CD14-positive monocyte (primary cell): ENCODE data around the gene SCRN2. TPM values are rescaled to one million over a fixed set of nuclear protein-coding genes. Genes with fewer than 3 reads are reported as not detected.

Source experiments
- DNase-seq, 3 donors: peaks; one replicate each; pipeline ENCODE4 v3.0.0-alpha.2; 2011 to 2022
- H2AFZ ChIP-seq: 2 replicates; pipeline ENCODE4 v1.6.0; 2012; ENCODE audit warnings: mild to moderate bottlenecking, low read depth, low read length, inconsistent platforms; ENCODE audit not compliant: insufficient read depth, poor library complexity, severe bottlenecking
- H3K27ac ChIP-seq, 2 donors: 1 replicate in 1 of 2; 2 replicates in 1 of 2; pipeline ENCODE4 v1.5.1; 2012 to 2013; ENCODE audit warnings: low read length in 2 of 2, control low read depth in 1 of 2, inconsistent platforms in 1 of 2, low read depth in 1 of 2, mild to moderate bottlenecking in 1 of 2
- H3K27me3 ChIP-seq, 2 donors: one replicate each; pipeline versions ENCODE4 v1.6.0 to v1.6.1; 2011 to 2013; ENCODE audit warnings: low read length in 2 of 2; ENCODE audit not compliant: control insufficient read depth in 2 of 2, insufficient read depth in 2 of 2
- H3K36me3 ChIP-seq, 2 donors: replicated peaks in 1 of 2; 1 replicate in 1 of 2; 2 replicates in 1 of 2; pipeline versions ENCODE4 v1.5.1 to v1.6.1; 2012 to 2013; ENCODE audit warnings: low read length in 2 of 2, control low read depth in 1 of 2, inconsistent platforms in 1 of 2, mild to moderate bottlenecking in 1 of 2; ENCODE audit not compliant: insufficient read depth in 2 of 2, control insufficient read depth in 1 of 2
- H3K4me1 ChIP-seq, 2 donors: 1 replicate in 1 of 2; 2 replicates in 1 of 2; pipeline versions ENCODE4 v1.5.1 to v1.6.1; 2012 to 2013; ENCODE audit warnings: low read length in 2 of 2, control low read depth in 1 of 2, inconsistent platforms in 1 of 2, mild to moderate bottlenecking in 1 of 2, moderate library complexity in 1 of 2; ENCODE audit not compliant: insufficient read depth in 2 of 2, control insufficient read depth in 1 of 2
- H3K4me2 ChIP-seq: replicated peaks from 2 replicates; pipeline ENCODE3; 2012; ENCODE audit warnings: low read length, moderate library complexity, mild to moderate bottlenecking; ENCODE audit not compliant: poor library complexity, severe bottlenecking; ENCODE audit errors: extremely low read depth
- H3K4me3 ChIP-seq, 3 experiments: fragments of 200-600 bp in 1 of 3; sonication (generic) in 1 of 3; replicated peaks in 1 of 3; 1 replicate in 2 of 3; 2 replicates in 1 of 3; pipeline ENCODE4 v1.5.1; 2011 to 2013; ENCODE audit warnings: low read length in 3 of 3, mild to moderate bottlenecking in 3 of 3, control low read depth in 2 of 3, low read depth in 2 of 3, inconsistent platforms in 1 of 3, moderate library complexity in 1 of 3
- H3K79me2 ChIP-seq: 2 replicates; pipeline ENCODE4 v1.6.0; 2012; ENCODE audit warnings: mild to moderate bottlenecking, control low read depth, inconsistent platforms, low read length, moderate library complexity; ENCODE audit not compliant: insufficient read depth
- H3K9ac ChIP-seq: 2 replicates; pipeline ENCODE4 v1.6.0; 2017; ENCODE audit warnings: low read length, mild to moderate bottlenecking; ENCODE audit not compliant: insufficient read depth, poor library complexity, severe bottlenecking
- H3K9me3 ChIP-seq, 2 donors: replicated peaks in 1 of 2; 1 replicate in 1 of 2; 2 replicates in 1 of 2; pipeline versions ENCODE4 v1.5.1 to v1.6.1; 2012 to 2013; ENCODE audit warnings: low read length in 2 of 2, control low read depth in 1 of 2; ENCODE audit not compliant: control insufficient read depth in 1 of 2, insufficient read depth in 1 of 2
- H4K20me1 ChIP-seq: 2 replicates; pipeline ENCODE4 v1.6.0; 2012; ENCODE audit warnings: mild to moderate bottlenecking, low read length, control low read depth, moderate library complexity; ENCODE audit not compliant: insufficient read depth
- H3K27ac Mint-ChIP-seq, 7 donors: one replicate each; pipeline ENCODE4 v1.8.0; 2020; ENCODE audit warnings: mild to moderate bottlenecking in 7 of 7, mixed read lengths in 7 of 7, moderate library complexity in 6 of 7, inconsistent platforms in 2 of 7
- H3K27me3 Mint-ChIP-seq, 3 donors: one replicate each; pipeline ENCODE4 v1.8.0; 2021 to 2022; ENCODE audit warnings: low read depth in 3 of 3, mild to moderate bottlenecking in 3 of 3, mixed read lengths in 3 of 3, moderate library complexity in 3 of 3, inconsistent platforms in 1 of 3
- H3K36me3 Mint-ChIP-seq, 2 donors: one replicate each; pipeline ENCODE4 v1.8.0; 2020; ENCODE audit warnings: mixed read lengths in 2 of 2, inconsistent platforms in 1 of 2, mild to moderate bottlenecking in 1 of 2
- H3K4me1 Mint-ChIP-seq: one replicate; pipeline ENCODE4 v1.8.0; 2020; ENCODE audit warnings: mild to moderate bottlenecking, mixed read lengths
- H3K4me3 Mint-ChIP-seq, 2 donors: one replicate each; pipeline ENCODE4 v1.8.0; 2020; ENCODE audit warnings: mild to moderate bottlenecking in 2 of 2, mixed read lengths in 2 of 2, moderate library complexity in 1 of 2
- H3K9me3 Mint-ChIP-seq, 7 donors: one replicate each; pipeline ENCODE4 v1.8.0; 2020 to 2022; ENCODE audit warnings: mixed read lengths in 7 of 7, mild to moderate bottlenecking in 6 of 7, moderate library complexity in 6 of 7, inconsistent platforms in 2 of 7
- WGBS: methylation state at CpG from one replicate; pipeline ENCODE4 v1.1.5; 2013; ENCODE audit warnings: missing lambda C conversion rate; ENCODE audit not compliant: insufficient coverage; 5-methylcytosine and 5-hydroxymethylcytosine counted together
- intact Hi-C, 2 donors: fragments of 100-400 bp; cut with micrococcal nuclease; formaldehyde crosslinking; loops; one replicate each; pipeline versions ENCODE4 v1.15.0 to v1.15.1; 2023
- polyA plus RNA-seq, 3 donors: library from polyadenylated mRNA; depleted of rRNA in 1 of 3; unstranded in 2 of 3; stranded (reverse) in 1 of 3; fragments of 300-500 nt in 2 of 3; fragments of >200 nt in 1 of 3; fragmentation: Illumina TruSeq in 2 of 3; gene quantifications; 1 replicate in 2 of 3; 2 replicates in 1 of 3; pipeline ENCODE4 v1.2.3, GENCODE V29; 2012 to 2021
- TF ChIP-seq, protein P1 (sequence below): fragments of 200-600 bp; IDR thresholded peaks from one replicate; pipeline ENCODE4 v1.8.0; 2022; ENCODE audit warnings: antibody characterized with exemption, mild to moderate bottlenecking

Gene SCRN2
- polyA plus RNA-seq, 3 donors, result 13.2 to 45.1 (median 14.5) TPM

DNA sequence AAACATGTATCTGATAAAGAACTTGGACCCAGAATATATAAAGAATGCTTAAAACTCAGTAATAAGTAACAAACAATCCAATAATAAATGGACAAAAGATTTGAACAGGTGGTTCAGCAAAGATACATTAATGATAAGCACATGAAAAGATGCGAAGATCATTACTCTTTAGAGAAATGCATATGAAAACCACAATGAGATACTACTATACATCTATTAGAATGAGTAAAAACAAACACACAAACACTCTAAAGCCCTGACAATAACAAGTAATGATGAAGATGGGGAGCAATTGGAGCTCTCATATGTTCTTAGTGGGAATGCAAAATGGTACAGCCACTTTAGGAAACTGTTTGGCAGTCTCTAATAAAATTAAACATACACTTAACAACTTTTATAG is 48.6 kb downstream of the SCRN2 start:
- peaks cover 38 to 70% of the 10 kb centered on the region in 2 donors for H3K27me3 ChIP-seq
- peaks cover 4% of the 10 kb centered on the region for H3K4me1 Mint-ChIP-seq
- H3K27ac Mint-ChIP-seq, result no peak overlapping the region

DNA sequence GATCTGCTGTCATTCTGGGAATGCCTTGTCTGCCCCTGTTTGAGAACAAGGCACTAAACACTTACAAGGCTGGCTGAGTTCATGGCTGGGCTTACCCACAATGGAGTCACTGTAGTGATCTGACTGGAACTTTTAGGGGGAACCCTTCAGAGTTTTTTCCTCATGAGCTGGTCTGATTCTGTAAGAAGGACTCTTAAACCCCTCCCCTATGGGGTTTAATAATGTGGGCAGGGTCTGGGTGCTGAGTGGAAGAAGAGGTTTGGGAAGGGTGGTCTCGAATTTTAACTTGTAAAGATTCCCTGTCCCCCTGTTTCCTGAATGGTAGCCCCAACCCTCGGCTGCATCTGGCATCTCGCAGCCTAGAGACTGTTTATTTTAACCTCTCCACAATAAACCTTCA is 50.0 kb downstream of the SCRN2 start:
- Histone ChIP-seq H3K79me2 (no peaks in the 10 kb centered on the region), H3K9me3 (peaks cover 0 to 6% of the 10 kb centered on the region in 2 donors), H3K9ac (no peak overlapping the region), H4K20me1 (no peaks in the 10 kb centered on the region), H3K27ac (no peak overlapping the region), H3K4me3 (no peak overlapping the region), H3K27me3 (peaks cover 38 to 71% of the 10 kb centered on the region in 2 donors), H3K36me3 (no peaks in the 10 kb centered on the region), H3K4me1 (peaks cover 7% of the 10 kb centered on the region in 2 donors), H3K4me2 (no peak overlapping the region), H2AFZ (no peak overlapping the region)
- Mint-ChIP-seq H3K36me3 (no peaks in the 10 kb centered on the region), H3K4me3 (peak overlapping the region in 1 of 2 donors; percentile 80), H3K27ac (peak overlapping the region in 1 of 7 donors; percentile 76), H3K4me1 (peaks cover 4% of the 10 kb centered on the region), H3K27me3 (peaks cover 61 to 84% (median 64%) of the 10 kb centered on the region in 3 donors), H3K9me3 (peaks cover 0 to 9% (median 2%) of the 10 kb centered on the region in 7 donors)
- DNase-seq, result no peak
- intact Hi-C loops, result no loop called here
- WGBS, result no CpG with 5 or more reads among the region's 3 CpGs
- TF ChIP-seq, protein P1, sequence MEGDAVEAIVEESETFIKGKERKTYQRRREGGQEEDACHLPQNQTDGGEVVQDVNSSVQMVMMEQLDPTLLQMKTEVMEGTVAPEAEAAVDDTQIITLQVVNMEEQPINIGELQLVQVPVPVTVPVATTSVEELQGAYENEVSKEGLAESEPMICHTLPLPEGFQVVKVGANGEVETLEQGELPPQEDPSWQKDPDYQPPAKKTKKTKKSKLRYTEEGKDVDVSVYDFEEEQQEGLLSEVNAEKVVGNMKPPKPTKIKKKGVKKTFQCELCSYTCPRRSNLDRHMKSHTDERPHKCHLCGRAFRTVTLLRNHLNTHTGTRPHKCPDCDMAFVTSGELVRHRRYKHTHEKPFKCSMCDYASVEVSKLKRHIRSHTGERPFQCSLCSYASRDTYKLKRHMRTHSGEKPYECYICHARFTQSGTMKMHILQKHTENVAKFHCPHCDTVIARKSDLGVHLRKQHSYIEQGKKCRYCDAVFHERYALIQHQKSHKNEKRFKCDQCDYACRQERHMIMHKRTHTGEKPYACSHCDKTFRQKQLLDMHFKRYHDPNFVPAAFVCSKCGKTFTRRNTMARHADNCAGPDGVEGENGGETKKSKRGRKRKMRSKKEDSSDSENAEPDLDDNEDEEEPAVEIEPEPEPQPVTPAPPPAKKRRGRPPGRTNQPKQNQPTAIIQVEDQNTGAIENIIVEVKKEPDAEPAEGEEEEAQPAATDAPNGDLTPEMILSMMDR, result no peak

More for the DNA sequence above, 48.6 kb downstream of the SCRN2 start:
- H3K27me3 Mint-ChIP-seq, result peaks cover 55 to 77% (median 60%) of the 10 kb centered on the region in 3 donors
- H3K4me2 ChIP-seq, result no peak overlapping the region
- no peaks in the 10 kb centered on the region for H3K36me3 Mint-ChIP-seq
- no peaks in the 10 kb centered on the region for H3K36me3 ChIP-seq
- peaks cover 0 to 6% of the 10 kb centered on the region in 2 donors for H3K9me3 ChIP-seq
- no CpG with 5 or more reads among the region's 1 CpG for WGBS
- no peaks in the 10 kb centered on the region for H4K20me1 ChIP-seq
- H3K9me3 Mint-ChIP-seq, result peaks cover 0 to 9% (median 2%) of the 10 kb centered on the region in 7 donors
- no peak overlapping the region for H3K27ac ChIP-seq
- no peak overlapping the region for H3K9ac ChIP-seq
- peaks cover 7% of the 10 kb centered on the region in 2 donors for H3K4me1 ChIP-seq
- H3K4me3 Mint-ChIP-seq, result peak overlapping the region in 1 of 2 donors; percentile 9
- TF ChIP-seq, protein P1, result no peak
- H3K79me2 ChIP-seq, result no peaks in the 10 kb centered on the region
- intact Hi-C loops, result no loop called here
- DNase-seq, result no peak
- H3K4me3 ChIP-seq, result no peak overlapping the region
- H2AFZ ChIP-seq, result no peak overlapping the region
